ENCODE results near the gene MT1E. TPM values are rescaled to one million over a fixed set of nuclear protein-coding genes. Genes with fewer than 3 reads are reported as not detected.
"Not testable (repeated sequence)": the region's sequence is repeated elsewhere in the genome, so short reads cannot be mapped to it uniquely, and the experiment has no call there.

The MT1E gene
- polyA plus RNA-seq, 12 donors = 11.9 to 138 (median 18.4) TPM; not detected in 1

DNA sequence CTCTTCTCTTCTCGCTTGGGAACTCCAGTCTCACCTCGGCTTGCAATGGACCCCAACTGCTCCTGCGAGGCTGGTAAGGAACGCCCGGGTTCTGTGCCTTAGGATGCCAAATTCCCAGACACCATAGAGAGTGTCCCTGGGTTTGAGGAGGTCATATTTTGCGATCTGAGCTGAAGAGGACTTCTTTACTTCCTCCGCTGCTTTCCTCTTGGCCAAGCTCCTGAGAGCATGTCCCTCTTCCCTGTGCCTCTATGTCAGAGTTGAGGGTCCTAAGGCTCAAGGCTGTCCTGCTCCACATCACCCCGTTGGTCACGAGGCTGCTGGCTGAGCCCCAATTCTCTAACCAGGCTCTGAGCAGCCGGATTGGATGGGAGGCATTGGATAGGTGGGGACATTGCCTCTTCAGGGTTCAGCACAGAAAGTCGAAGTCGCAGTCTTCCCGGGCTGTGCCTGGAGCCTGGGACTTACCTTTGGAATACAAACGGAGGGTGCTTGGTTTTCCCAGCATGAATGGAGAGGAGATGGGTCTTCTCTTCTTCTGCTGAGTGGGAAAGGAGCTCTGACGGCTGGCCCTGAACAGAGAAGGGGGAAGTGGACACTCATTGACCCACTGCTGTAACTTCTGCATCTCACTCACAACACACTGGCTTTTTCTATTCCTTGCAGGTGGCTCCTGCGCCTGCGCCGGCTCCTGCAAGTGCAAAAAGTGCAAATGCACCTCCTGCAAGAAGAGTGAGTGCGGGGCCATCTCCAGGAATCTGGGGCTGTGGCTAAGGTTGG, 44.4 kb downstream of the MT1E start:
- DNase-seq = no peak

DNA sequence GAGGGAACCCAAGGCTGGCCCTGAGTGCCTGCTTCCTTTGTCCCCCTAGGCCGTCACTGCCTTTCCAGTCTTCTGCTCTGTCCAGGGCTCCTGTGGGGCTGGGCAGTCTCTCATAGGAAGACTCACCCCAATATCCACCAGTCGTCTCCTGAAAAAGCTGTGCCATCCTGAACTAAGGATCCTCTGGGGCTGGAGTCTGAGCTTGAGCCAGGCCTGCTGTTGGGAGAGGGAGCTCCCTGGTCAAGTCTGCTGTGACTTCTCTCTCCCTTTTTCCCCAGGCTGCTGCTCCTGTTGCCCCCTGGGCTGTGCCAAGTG, 45.0 kb downstream of the MT1E start:
- DNase-seq = no peak

DNA sequence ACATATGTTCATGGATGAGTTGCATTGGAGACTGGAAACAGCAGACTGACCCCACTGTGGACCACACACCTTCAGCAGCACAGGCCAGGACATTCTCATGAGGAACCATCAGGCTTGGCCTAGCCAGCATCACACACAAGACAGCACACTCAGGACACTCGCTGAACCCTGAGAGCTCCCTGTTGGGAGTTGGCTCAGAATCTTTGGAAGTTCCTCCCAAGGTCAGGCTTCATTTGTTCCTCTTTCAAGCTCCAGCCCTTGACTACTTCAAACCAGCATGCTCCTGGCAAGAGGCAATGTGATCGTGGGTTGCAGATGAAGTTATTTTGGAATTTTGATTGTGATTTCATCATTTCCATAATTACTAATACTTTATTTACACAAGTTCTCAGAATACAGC, 46.1 kb downstream of the MT1E start:
- not testable (repeated sequence) for DNase-seq

GRCh38 chr16:56672171-56672570, 46.6 kb downstream of the MT1E start:
- not testable (repeated sequence) for DNase-seq

- no peak for DNase-seq
Measured at GRCh38 chr16:56672761-56673536, 47.4 kb downstream of the MT1E start.

- DNase-seq = peak; percentile 53
Measured at GRCh38 chr16:56673921-56674320, 48.3 kb downstream of the MT1E start.

GRCh38 chr16:56674570-56674969, 49.0 kb downstream of the MT1E start:
- not testable (repeated sequence) for DNase-seq

- no peak for DNase-seq
Measured at GRCh38 chr16:56675685-56676210, 50.2 kb downstream of the MT1E start.

Other genes starting within 250 kb of the MT1E start
- gene AMFR, start 200.2 kb upstream of the MT1E start, polyA plus RNA-seq (ENCODE audit: insufficient read length in 12 of 12) = 100 to 1,000 TPM in 1 of 12 donors, 10 to 100 TPM in 11; 25.9 to 909 (median 60.0) TPM
- gene NUDT21, start 174.4 kb upstream of the MT1E start, polyA plus RNA-seq (ENCODE audit: insufficient read length in 12 of 12) = 10 to 100 TPM in 11 of 12 donors, not detected in 1; 53.7 to 80.5 (median 73.4) TPM
- 100 to 1,000 TPM in 1 of 12 donors, 10 to 100 TPM in 11; 35.0 to 120 (median 40.0) TPM for gene OGFOD1, start 174.2 kb upstream of the MT1E start, polyA plus RNA-seq (ENCODE audit: insufficient read length in 12 of 12)
- gene BBS2, start 105.8 kb upstream of the MT1E start, polyA plus RNA-seq (ENCODE audit: insufficient read length in 12 of 12) = 10 to 100 TPM in 11 of 12 donors, not detected in 1; 19.8 to 71.6 (median 49.9) TPM
- not detected for gene MT4, start 60.7 kb upstream of the MT1E start, polyA plus RNA-seq (ENCODE audit: insufficient read length in 12 of 12)
- 10 to 100 TPM in 5 of 12 donors, 1 to 10 TPM in 5, not detected in 2; 2.2 to 22.0 (median 9.9) TPM for gene MT3, start 36.3 kb upstream of the MT1E start, polyA plus RNA-seq (ENCODE audit: insufficient read length in 12 of 12)
- gene MT2A, start 17.2 kb upstream of the MT1E start, polyA plus RNA-seq (ENCODE audit: insufficient read length in 12 of 12) = 10 to 100 TPM in 11 of 12 donors, not detected in 1; 17.0 to 71.5 (median 23.2) TPM
- 1 to 10 TPM in 3 of 12 donors, under 1 TPM in 6, not detected in 3; 0.53 to 1.3 (median 0.82) TPM for gene MT1M, start 6.9 kb downstream of the MT1E start, polyA plus RNA-seq (ENCODE audit: insufficient read length in 12 of 12)
- 1 to 10 TPM in 1 of 12 donors, under 1 TPM in 1, not detected in 10; 0.77 to 1.1 TPM for gene MT1A, start 12.9 kb downstream of the MT1E start, polyA plus RNA-seq (ENCODE audit: insufficient read length in 12 of 12)
- not detected for gene MT1B, start 26.1 kb downstream of the MT1E start, polyA plus RNA-seq (ENCODE audit: insufficient read length in 12 of 12)
- 10 to 100 TPM in 1 of 12 donors, 1 to 10 TPM in 7, under 1 TPM in 2, not detected in 2; 0.55 to 38.7 (median 2.0) TPM for gene MT1F, start 32.2 kb downstream of the MT1E start, polyA plus RNA-seq (ENCODE audit: insufficient read length in 12 of 12)
- gene MT1G, start 42.3 kb downstream of the MT1E start, polyA plus RNA-seq (ENCODE audit: insufficient read length in 12 of 12) = 100 to 1,000 TPM in 1 of 12 donors, 10 to 100 TPM in 1, 1 to 10 TPM in 5, under 1 TPM in 3, not detected in 2; 0.43 to 744 (median 1.7) TPM
- gene MT1H, start 44.0 kb downstream of the MT1E start, polyA plus RNA-seq (ENCODE audit: insufficient read length in 12 of 12) = 100 to 1,000 TPM in 1 of 12 donors, 10 to 100 TPM in 1, 1 to 10 TPM in 2, not detected in 8; 1.1 to 179 (median 5.6) TPM
- 100 to 1,000 TPM in 1 of 12 donors, 10 to 100 TPM in 4, 1 to 10 TPM in 6, not detected in 1; 7.8 to 137 (median 10.0) TPM for gene MT1X, start 56.7 kb downstream of the MT1E start, polyA plus RNA-seq (ENCODE audit: insufficient read length in 12 of 12)
- 10 to 100 TPM in 11 of 12 donors, not detected in 1; 19.8 to 64.2 (median 40.9) TPM for gene NUP93, start 104.3 kb downstream of the MT1E start, polyA plus RNA-seq (ENCODE audit: insufficient read length in 12 of 12)
- gene SLC12A3, start 239.4 kb downstream of the MT1E start, polyA plus RNA-seq (ENCODE audit: insufficient read length in 12 of 12) = under 1 TPM in 6 of 12 donors, not detected in 6; 0.07 to 0.22 (median 0.15) TPM